Stimulated activated CD8-positive, alpha-beta memory T cell treated with anti-CD3 and anti-CD28 coated beads, Interleukin-7, amount 100 ng/mL, for 24 hours (primary cell): ENCODE measurements around the gene TP73.

ENCODE experiments used
- DNase-seq: peaks from one replicate; pipeline ENCODE4 v3.0.0-alpha.2; 2020; ENCODE audit warnings: low read depth

Gene TP73

GRCh38 chr1:3768811-3769390 is 116.6 kb downstream of the TP73 start:
- DNase-seq = no peak

GRCh38 chr1:3770047-3770765 is 117.9 kb downstream of the TP73 start:
- no peak for DNase-seq

- no peak for DNase-seq
Observed at GRCh38 chr1:3771108-3772026, 119.1 kb downstream of the TP73 start.

- DNase-seq = peak; percentile 66
Observed at GRCh38 chr1:3772027-3772714, 119.9 kb downstream of the TP73 start.

GRCh38 chr1:3772715-3773571 is 120.6 kb downstream of the TP73 start, which contains the start of gene SMIM1:
Gene SMIM1, plus strand, starts transcription at chr1:3772749. Its CDS starts 2,625 bp downstream, at chr1:3775374.
- DNase-seq = no peak

- DNase-seq = no peak
Observed at GRCh38 chr1:3773572-3774275, 121.4 kb downstream of the TP73 start.

GRCh38 chr1:3774276-3774945 is 122.1 kb downstream of the TP73 start:
- DNase-seq = no peak

GRCh38 chr1:3774946-3775489 is 122.7 kb downstream of the TP73 start:
- no peak for DNase-seq

- peak; percentile 25 for DNase-seq
Observed at GRCh38 chr1:3775490-3776230, 123.3 kb downstream of the TP73 start.

- DNase-seq = no peak
Observed at GRCh38 chr1:3776231-3776961, 124.1 kb downstream of the TP73 start.

GRCh38 chr1:3777078-3777547 is 124.8 kb downstream of the TP73 start:
- DNase-seq = no peak

- DNase-seq = no peak
Observed at GRCh38 chr1:3777647-3778589, 125.6 kb downstream of the TP73 start.

- DNase-seq = no peak
Observed at GRCh38 chr1:3778590-3779264, 126.4 kb downstream of the TP73 start.

GRCh38 chr1:3779265-3779911 is 127.1 kb downstream of the TP73 start:
- DNase-seq = no peak

- DNase-seq = no peak
Observed at GRCh38 chr1:3779912-3780416, 127.6 kb downstream of the TP73 start.

GRCh38 chr1:3780901-3781300 is 128.6 kb downstream of the TP73 start:
- no peak for DNase-seq
